ENCODE results near the gene CUL2.

DNA sequence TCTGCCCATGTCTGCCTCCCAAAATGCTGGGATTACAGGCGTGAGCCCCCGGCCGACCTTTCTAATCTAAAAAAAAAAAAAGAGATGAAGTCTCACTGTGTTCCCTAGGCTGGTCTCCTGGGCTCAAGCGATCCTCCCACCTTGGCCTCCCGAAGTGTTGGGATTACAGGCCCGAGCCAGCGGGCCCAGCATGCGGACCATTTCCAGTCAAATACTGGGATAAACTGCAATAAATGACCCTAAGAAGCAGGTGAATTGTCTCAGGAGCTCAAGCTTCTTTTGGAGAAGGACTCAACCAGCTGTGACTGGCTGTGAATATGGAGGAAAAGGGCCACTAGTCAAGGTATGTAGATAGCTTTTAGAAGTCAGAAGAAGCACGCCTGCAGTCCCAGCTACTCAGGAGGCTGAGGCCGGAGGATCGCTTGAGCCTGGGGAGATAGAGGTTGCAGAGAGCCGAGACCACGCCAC is 36.0 kb upstream of the CUL2 start:
- no peak for TF ChIP-seq SIN3A (IDR thresholded peaks at IDR 0.05; ENCODE audit: borderline replicate concordance, insufficient read depth, low read length)
- TF ChIP-seq POLR2AphosphoS5 (IDR thresholded peaks at IDR 0.05; ENCODE audit: low read depth, low read length): no peak
- TF ChIP-seq, protein P1, sequence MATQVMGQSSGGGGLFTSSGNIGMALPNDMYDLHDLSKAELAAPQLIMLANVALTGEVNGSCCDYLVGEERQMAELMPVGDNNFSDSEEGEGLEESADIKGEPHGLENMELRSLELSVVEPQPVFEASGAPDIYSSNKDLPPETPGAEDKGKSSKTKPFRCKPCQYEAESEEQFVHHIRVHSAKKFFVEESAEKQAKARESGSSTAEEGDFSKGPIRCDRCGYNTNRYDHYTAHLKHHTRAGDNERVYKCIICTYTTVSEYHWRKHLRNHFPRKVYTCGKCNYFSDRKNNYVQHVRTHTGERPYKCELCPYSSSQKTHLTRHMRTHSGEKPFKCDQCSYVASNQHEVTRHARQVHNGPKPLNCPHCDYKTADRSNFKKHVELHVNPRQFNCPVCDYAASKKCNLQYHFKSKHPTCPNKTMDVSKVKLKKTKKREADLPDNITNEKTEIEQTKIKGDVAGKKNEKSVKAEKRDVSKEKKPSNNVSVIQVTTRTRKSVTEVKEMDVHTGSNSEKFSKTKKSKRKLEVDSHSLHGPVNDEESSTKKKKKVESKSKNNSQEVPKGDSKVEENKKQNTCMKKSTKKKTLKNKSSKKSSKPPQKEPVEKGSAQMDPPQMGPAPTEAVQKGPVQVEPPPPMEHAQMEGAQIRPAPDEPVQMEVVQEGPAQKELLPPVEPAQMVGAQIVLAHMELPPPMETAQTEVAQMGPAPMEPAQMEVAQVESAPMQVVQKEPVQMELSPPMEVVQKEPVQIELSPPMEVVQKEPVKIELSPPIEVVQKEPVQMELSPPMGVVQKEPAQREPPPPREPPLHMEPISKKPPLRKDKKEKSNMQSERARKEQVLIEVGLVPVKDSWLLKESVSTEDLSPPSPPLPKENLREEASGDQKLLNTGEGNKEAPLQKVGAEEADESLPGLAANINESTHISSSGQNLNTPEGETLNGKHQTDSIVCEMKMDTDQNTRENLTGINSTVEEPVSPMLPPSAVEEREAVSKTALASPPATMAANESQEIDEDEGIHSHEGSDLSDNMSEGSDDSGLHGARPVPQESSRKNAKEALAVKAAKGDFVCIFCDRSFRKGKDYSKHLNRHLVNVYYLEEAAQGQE (IDR thresholded peaks at IDR 0.05; ENCODE audit: insufficient read depth in 1 of 2, low read depth in 2 of 2, low read length in 2 of 2): no peak
- no peak for TF ChIP-seq TAF1 (IDR thresholded peaks at IDR 0.05; ENCODE audit: borderline replicate concordance, insufficient read depth, low read length)
